ENCODE results near the gene MCM7.

DNA sequence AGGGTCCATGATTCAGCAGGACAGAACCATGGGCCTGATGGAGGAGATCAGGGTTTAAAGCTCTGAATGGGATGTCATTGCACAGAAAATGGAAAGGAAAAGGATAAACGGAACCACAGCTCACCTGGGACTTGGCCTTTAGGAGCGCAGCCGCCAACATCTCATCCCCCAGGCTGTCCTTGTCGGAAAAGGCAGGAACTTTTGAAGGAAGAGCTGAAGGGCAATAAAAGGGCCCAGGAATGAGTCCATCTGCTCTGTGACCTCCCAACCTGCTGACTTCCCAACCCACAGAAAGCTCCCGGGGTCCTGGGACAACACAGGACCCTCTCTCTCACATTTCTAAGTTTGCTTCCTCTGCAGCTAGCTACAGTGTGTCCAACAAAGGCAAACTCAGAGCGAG, 25.8 kb downstream of the MCM7 start:
- TF ChIP-seq, protein P1, sequence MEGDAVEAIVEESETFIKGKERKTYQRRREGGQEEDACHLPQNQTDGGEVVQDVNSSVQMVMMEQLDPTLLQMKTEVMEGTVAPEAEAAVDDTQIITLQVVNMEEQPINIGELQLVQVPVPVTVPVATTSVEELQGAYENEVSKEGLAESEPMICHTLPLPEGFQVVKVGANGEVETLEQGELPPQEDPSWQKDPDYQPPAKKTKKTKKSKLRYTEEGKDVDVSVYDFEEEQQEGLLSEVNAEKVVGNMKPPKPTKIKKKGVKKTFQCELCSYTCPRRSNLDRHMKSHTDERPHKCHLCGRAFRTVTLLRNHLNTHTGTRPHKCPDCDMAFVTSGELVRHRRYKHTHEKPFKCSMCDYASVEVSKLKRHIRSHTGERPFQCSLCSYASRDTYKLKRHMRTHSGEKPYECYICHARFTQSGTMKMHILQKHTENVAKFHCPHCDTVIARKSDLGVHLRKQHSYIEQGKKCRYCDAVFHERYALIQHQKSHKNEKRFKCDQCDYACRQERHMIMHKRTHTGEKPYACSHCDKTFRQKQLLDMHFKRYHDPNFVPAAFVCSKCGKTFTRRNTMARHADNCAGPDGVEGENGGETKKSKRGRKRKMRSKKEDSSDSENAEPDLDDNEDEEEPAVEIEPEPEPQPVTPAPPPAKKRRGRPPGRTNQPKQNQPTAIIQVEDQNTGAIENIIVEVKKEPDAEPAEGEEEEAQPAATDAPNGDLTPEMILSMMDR (optimal IDR thresholded peaks at IDR 0.05 in 1 of 3, IDR thresholded peaks at IDR 0.05 in 1 of 3, conservative IDR thresholded peaks at IDR 0.05 in 1 of 3; ENCODE audit: extremely low read depth in 1 of 3, insufficient read depth in 2 of 3, low read length in 3 of 3): no peak
- TF ChIP-seq EZH2 (IDR thresholded peaks at IDR 0.05; ENCODE audit: low read length): no peak

Measured in keratinocyte (primary cell).